ENCODE results near the gene CHD2.

CHD2 gene

GRCh38 chr15:92893200-92893599 is 6.9 kb upstream of the CHD2 start:
- TF ChIP-seq POU2F2 (IDR thresholded peaks at IDR 0.05; ENCODE audit: low read depth, low read length) (no peak), POLR2AphosphoS5 (IDR thresholded peaks at IDR 0.05; ENCODE audit: low read depth, low read length) (no peak), PAX5 (IDR thresholded peaks at IDR 0.05; ENCODE audit: insufficient read depth, low read length, severe bottlenecking) (no peak), POLR2A (IDR thresholded peaks at IDR 0.05; ENCODE audit: low read depth, low read length) (no peak), SPI1 (IDR thresholded peaks at IDR 0.05; ENCODE audit: low read depth, low read length) (no peak), TAF1 (IDR thresholded peaks at IDR 0.05; ENCODE audit: low read depth, low read length) (no peak)
- no peak for DNase-seq (ENCODE audit: insufficient read length, low spot score)
- no peak for FAIRE-seq

DNA sequence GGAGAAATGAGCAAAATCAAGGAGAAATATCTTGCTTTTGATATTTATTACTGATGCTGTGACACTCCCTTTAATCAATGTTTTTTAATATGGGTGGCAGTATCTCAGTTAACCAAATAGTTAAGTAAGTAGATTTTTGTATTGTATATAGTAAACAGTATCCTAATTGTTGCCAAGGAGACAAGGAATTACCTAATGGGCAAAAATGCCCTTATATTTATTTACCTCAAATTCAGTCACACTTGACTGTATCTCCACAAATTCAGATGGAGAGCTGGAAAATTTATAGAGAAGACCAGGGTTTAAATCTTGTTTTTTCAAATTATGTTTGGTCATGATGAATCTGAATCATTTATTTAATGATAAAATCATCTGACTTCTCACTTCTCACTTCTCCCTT is 3.6 kb upstream of the CHD2 start:
- FAIRE-seq: no peak
- no peak for DNase-seq (ENCODE audit: insufficient read length, low spot score)
- TF ChIP-seq PAX5 (IDR thresholded peaks at IDR 0.05; ENCODE audit: insufficient read depth, low read length, severe bottlenecking): no peak
- TF ChIP-seq POLR2AphosphoS5 (IDR thresholded peaks at IDR 0.05; ENCODE audit: low read depth, low read length): no peak
- no peak for TF ChIP-seq SPI1 (IDR thresholded peaks at IDR 0.05; ENCODE audit: low read depth, low read length)
- TF ChIP-seq POU2F2 (IDR thresholded peaks at IDR 0.05; ENCODE audit: low read depth, low read length): no peak
- no peak for TF ChIP-seq POLR2A (IDR thresholded peaks at IDR 0.05; ENCODE audit: low read depth, low read length)
- TF ChIP-seq TAF1 (IDR thresholded peaks at IDR 0.05; ENCODE audit: low read depth, low read length): no peak

- FAIRE-seq: no peak
- DNase-seq (ENCODE audit: insufficient read length, low spot score): no peak
- TF ChIP-seq POU2F2 (IDR thresholded peaks at IDR 0.05; ENCODE audit: low read depth, low read length) (no peak), SPI1 (IDR thresholded peaks at IDR 0.05; ENCODE audit: low read depth, low read length) (no peak), PAX5 (IDR thresholded peaks at IDR 0.05; ENCODE audit: insufficient read depth, low read length, severe bottlenecking) (no peak), TAF1 (IDR thresholded peaks at IDR 0.05; ENCODE audit: low read depth, low read length) (no peak), POLR2A (IDR thresholded peaks at IDR 0.05; ENCODE audit: low read depth, low read length) (no peak), POLR2AphosphoS5 (IDR thresholded peaks at IDR 0.05; ENCODE audit: low read depth, low read length) (no peak)
These were observed 2.5 kb upstream of the CHD2 start for GRCh38 chr15:92897620-92898019.

DNA sequence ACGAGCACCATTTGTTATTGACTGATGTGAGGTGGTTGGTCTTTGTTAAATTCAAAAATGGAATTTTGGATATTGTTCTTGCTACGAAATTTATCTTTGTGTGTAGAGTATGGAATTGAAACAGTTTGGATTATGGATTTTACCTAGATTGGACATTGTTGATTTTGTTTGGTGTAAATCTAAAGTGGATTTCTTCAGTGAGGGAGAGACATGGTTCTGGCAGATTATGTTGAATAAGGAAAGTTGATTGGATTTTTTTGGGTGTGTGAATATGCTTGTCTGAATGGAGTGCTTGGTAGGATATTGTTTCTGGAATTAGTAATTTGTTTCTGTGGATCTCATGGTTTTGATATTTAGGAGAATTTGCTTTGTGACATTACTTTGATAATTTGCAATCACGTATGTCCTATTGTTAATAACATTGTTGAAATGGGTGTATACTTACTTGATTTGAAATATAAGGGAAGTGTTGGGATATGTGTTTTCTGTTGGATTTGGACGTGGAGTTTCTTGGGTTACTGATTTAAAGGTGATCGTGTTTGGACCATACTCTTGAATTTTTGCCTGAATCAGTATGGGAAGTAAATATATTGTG is 1.0 kb upstream of the CHD2 start:
- no peak for DNase-seq (ENCODE audit: insufficient read length, low spot score)

DNA sequence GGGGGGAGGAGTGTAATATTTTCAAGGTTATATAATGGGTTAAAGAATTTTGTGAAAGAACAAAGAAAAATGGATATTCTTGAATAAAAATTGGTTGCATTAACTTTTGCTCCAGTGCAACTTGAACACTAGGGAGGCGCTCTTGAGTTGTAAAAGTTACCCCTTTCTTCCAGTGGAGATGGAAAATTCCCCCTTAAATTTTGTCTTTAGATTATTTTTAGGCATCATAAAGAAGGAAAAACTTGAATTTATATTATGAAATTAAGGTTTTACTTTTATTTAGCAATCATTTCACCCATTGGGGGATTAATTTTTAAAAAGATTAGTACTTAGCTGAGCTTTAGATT is 550 bp upstream of the CHD2 start:
- TF ChIP-seq POU2F2 (IDR thresholded peaks at IDR 0.05; ENCODE audit: low read depth, low read length) (no peak), POLR2AphosphoS5 (IDR thresholded peaks at IDR 0.05; ENCODE audit: low read depth, low read length) (no peak)
- no peak for DNase-seq (ENCODE audit: insufficient read length, low spot score)
- no peak for FAIRE-seq

More for the DNA sequence above, 1.0 kb upstream of the CHD2 start:
- TF ChIP-seq POLR2A (IDR thresholded peaks at IDR 0.05; ENCODE audit: low read depth, low read length): no peak
- no peak for TF ChIP-seq POU2F2 (IDR thresholded peaks at IDR 0.05; ENCODE audit: low read depth, low read length)
- no peak for TF ChIP-seq PAX5 (IDR thresholded peaks at IDR 0.05; ENCODE audit: insufficient read depth, low read length, severe bottlenecking)
- TF ChIP-seq TAF1 (IDR thresholded peaks at IDR 0.05; ENCODE audit: low read depth, low read length): no peak
- no peak for TF ChIP-seq SPI1 (IDR thresholded peaks at IDR 0.05; ENCODE audit: low read depth, low read length)
- TF ChIP-seq POLR2AphosphoS5 (IDR thresholded peaks at IDR 0.05; ENCODE audit: low read depth, low read length): no peak
- no peak for FAIRE-seq

DNA sequence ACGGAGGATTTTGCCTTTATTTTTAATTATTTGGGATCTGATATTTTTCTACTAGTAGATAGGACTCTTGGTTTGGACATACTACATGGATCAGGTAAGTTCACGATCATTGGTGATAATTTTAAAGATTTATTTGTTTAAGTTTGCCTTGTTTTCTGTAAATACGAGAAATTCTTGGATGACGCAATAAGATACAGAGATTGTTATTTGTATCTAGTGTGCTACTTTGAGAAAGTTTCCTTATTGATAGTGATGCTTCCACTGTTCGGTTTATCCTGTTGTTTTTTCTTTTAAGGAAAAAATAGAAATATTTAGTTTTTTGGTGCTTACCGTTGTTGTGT is 577 bp downstream of the CHD2 start:
- TF ChIP-seq SPI1 (IDR thresholded peaks at IDR 0.05; ENCODE audit: low read depth, low read length): no peak
- TF ChIP-seq POLR2A (IDR thresholded peaks at IDR 0.05; ENCODE audit: low read depth, low read length): no peak
- no peak for TF ChIP-seq PAX5 (IDR thresholded peaks at IDR 0.05; ENCODE audit: insufficient read depth, low read length, severe bottlenecking)
- TF ChIP-seq TAF1 (IDR thresholded peaks at IDR 0.05; ENCODE audit: low read depth, low read length): no peak
- no peak for TF ChIP-seq POU2F2 (IDR thresholded peaks at IDR 0.05; ENCODE audit: low read depth, low read length)
- no peak for TF ChIP-seq POLR2AphosphoS5 (IDR thresholded peaks at IDR 0.05; ENCODE audit: low read depth, low read length)
- no peak for DNase-seq (ENCODE audit: insufficient read length, low spot score)
- FAIRE-seq: no peak

DNA sequence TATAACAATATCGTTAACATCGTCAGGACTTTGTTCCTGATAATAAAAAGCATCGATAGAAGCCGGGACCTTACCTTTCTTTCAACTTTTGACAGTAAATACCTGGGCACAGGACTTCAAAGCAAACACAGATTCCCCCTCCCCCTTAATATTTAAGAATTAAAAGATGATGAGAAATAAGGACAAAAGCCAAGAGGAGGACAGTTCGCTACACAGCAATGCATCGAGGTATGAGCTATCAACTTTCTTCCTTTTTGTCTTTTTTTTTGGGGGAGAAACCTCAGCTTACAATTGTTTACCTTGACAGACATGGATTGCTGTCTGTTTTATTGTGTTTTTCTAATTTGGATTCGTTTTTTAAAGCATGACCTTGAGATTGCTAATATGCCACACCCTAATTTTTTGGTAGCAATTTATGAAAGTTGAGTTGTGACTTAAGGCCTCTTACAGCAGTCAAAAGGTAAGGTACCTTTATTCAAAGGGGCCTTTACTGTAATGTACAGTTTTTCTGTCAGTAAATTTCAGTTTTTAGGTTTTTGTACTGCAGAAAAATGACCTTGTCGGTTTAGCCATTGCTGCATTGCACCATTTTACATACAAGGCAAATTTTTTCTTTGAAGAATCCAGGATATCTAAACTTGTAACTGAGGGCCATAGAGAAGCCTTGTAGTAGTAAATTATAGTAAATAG is 1.1 kb downstream of the CHD2 start:
- DNase-seq (ENCODE audit: insufficient read length, low spot score): no peak
- FAIRE-seq: no peak
- TF ChIP-seq POLR2AphosphoS5 (IDR thresholded peaks at IDR 0.05; ENCODE audit: low read depth, low read length): peak; percentile 36; the same call in 1 of the 2 replicates
- no peak for TF ChIP-seq SPI1 (IDR thresholded peaks at IDR 0.05; ENCODE audit: low read depth, low read length)

DNA sequence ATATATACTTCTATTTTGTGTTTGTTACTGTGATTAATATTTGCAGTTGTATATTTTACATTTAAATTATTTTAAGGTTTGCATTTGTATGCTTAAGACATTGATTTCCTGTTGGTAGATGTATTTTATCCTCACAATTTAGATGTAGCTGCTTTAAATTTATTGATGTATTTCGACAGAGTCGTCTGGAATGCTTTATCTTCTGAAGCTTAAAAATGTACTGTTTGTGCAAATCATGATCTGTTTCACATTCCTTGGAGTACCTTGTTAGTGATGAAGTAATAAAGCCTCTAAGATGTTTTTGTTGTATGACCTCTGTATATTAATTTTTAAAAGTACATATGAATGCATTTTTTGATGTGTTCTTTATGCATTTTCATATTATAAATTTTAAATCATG is 1.9 kb downstream of the CHD2 start:
- TF ChIP-seq SPI1 (IDR thresholded peaks at IDR 0.05; ENCODE audit: low read depth, low read length): no peak
- no peak for TF ChIP-seq POLR2AphosphoS5 (IDR thresholded peaks at IDR 0.05; ENCODE audit: low read depth, low read length)
- TF ChIP-seq POLR2A (IDR thresholded peaks at IDR 0.05; ENCODE audit: low read depth, low read length): no peak
- TF ChIP-seq TAF1 (IDR thresholded peaks at IDR 0.05; ENCODE audit: low read depth, low read length): no peak
- no peak for TF ChIP-seq POU2F2 (IDR thresholded peaks at IDR 0.05; ENCODE audit: low read depth, low read length)
- no peak for TF ChIP-seq PAX5 (IDR thresholded peaks at IDR 0.05; ENCODE audit: insufficient read depth, low read length, severe bottlenecking)
- no peak for DNase-seq (ENCODE audit: insufficient read length, low spot score)
- no peak for FAIRE-seq

GRCh38 chr15:92902737-92903593 is 2.8 kb downstream of the CHD2 start:
- FAIRE-seq: peak; percentile 72
- DNase-seq (ENCODE audit: insufficient read length, low spot score): no peak

More at GRCh38 chr15:92902737-92903593, 2.8 kb downstream of the CHD2 start:
- TF ChIP-seq POLR2AphosphoS5 (IDR thresholded peaks at IDR 0.05; ENCODE audit: low read depth, low read length) (0 out of 2 replicates have a peak, but pooled peaks have one; percentile 30), POU2F2 (IDR thresholded peaks at IDR 0.05; ENCODE audit: low read depth, low read length) (no peak), POLR2A (IDR thresholded peaks at IDR 0.05; ENCODE audit: low read depth, low read length) (no peak), SPI1 (IDR thresholded peaks at IDR 0.05; ENCODE audit: low read depth, low read length) (peak; percentile 74), PAX5 (IDR thresholded peaks at IDR 0.05; ENCODE audit: insufficient read depth, low read length, severe bottlenecking) (no peak), TAF1 (IDR thresholded peaks at IDR 0.05; ENCODE audit: low read depth, low read length) (no peak)
